ENCODE results near the gene XPNPEP1.

- TF ChIP-seq REST (IDR thresholded peaks at IDR 0.05; ENCODE audit: low read depth, low read length) (no peak), CTCF (IDR thresholded peaks at IDR 0.05) (no peak), GABPA (IDR thresholded peaks at IDR 0.05; ENCODE audit: low read depth) (no peak), EP300 (IDR thresholded peaks at IDR 0.05; ENCODE audit: borderline replicate concordance in 1 of 2, low read depth in 1 of 2, low read length in 1 of 2) (no peak), USF2 (IDR thresholded peaks at IDR 0.05; ENCODE audit: borderline replicate concordance, low read depth, low read length) (no peak), MXI1 (IDR thresholded peaks at IDR 0.05; ENCODE audit: low read depth, low read length) (no peak), EZH2phosphoT487 (IDR thresholded peaks at IDR 0.05; ENCODE audit: borderline replicate concordance, low read depth) (no peak), CHD2 (IDR thresholded peaks at IDR 0.05; ENCODE audit: low read length, partially characterized antibody) (no peak), FOSL2 (IDR thresholded peaks at IDR 0.05; ENCODE audit: borderline replicate concordance, low read depth) (no peak)
Measured at GRCh38 chr10:109820620-109821405, 102.5 kb downstream of the XPNPEP1 start.

Data from SK-N-SH (cell line).